HG03060 (cell line): ENCODE measurements around the gene NOB1.

Source experiments
- ATAC-seq: cut with Tn5 transposase; IDR thresholded peaks from one replicate; pipeline ENCODE4 v1.9.1; 2021; ENCODE audit warnings: low read depth, moderate number of reproducible peaks; ENCODE audit not compliant: unreplicated experiment

The NOB1 gene

GRCh38 chr16:69724414-69724873 is 30.3 kb downstream of the NOB1 start:
- ATAC-seq = no peak

GRCh38 chr16:69721441-69721957 is 33.2 kb downstream of the NOB1 start:
- no peak for ATAC-seq

GRCh38 chr16:69720822-69721430 is 33.8 kb downstream of the NOB1 start:
- ATAC-seq = no peak

GRCh38 chr16:69718111-69718764 is 36.5 kb downstream of the NOB1 start:
- ATAC-seq = no peak

- ATAC-seq = no peak
Measured at GRCh38 chr16:69717066-69717465, 37.7 kb downstream of the NOB1 start.

GRCh38 chr16:69712914-69713581 is 41.7 kb downstream of the NOB1 start:
- ATAC-seq = no peak

GRCh38 chr16:69712277-69712676 is 42.4 kb downstream of the NOB1 start:
- ATAC-seq = no peak

GRCh38 chr16:69711115-69711740 is 43.5 kb downstream of the NOB1 start:
- no peak for ATAC-seq

GRCh38 chr16:69709456-69710084 is 45.2 kb downstream of the NOB1 start:
- no peak for ATAC-seq

GRCh38 chr16:69707920-69708683 is 46.6 kb downstream of the NOB1 start:
- no peak for ATAC-seq

GRCh38 chr16:69706975-69707340 is 47.8 kb downstream of the NOB1 start:
- ATAC-seq = no peak

GRCh38 chr16:69706256-69706974 is 48.3 kb downstream of the NOB1 start:
- ATAC-seq = no peak

- ATAC-seq = no peak
Measured at GRCh38 chr16:69703638-69704037, 51.1 kb downstream of the NOB1 start.

GRCh38 chr16:69701866-69702265 is 52.9 kb downstream of the NOB1 start:
- ATAC-seq = no peak

GRCh38 chr16:69701452-69701851 is 53.3 kb downstream of the NOB1 start:
- ATAC-seq = no peak

GRCh38 chr16:69699915-69700314 is 54.8 kb downstream of the NOB1 start:
- no peak for ATAC-seq

- ATAC-seq = no peak
Measured at GRCh38 chr16:69698404-69698803, 56.3 kb downstream of the NOB1 start.

GRCh38 chr16:69693916-69694315 is 60.8 kb downstream of the NOB1 start:
- no peak for ATAC-seq
